ENCODE measurements around the gene KRT17. TPM values are rescaled to one million over a fixed set of nuclear protein-coding genes. Genes with fewer than 3 reads are reported as not detected.
"Not testable (repeated sequence)": the region's sequence is repeated elsewhere in the genome, so short reads cannot be mapped to it uniquely, and the experiment has no call there.

KRT17 gene
- total RNA-seq, 1 experiment from 2014 or later: 1.5 TPM

DNA sequence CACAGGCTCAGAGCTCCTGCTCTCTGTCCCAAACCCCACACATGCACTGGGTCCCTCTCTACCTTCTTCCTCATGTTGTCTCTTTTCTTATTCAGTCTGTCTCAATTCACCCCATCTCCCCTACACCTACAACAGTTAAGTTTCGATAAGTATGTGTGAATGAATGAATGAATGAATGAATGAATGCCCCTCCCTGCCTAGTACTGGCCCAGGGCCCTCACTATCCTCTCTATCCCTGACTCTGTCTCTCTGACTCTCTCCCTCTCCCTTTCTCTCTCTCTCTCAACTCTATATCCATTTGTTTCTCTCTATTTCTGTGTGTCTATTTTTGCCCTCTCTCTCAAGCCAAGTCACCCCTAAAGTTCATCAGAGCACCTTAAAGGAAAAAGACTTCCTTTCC lies 45.8 kb downstream of the KRT17 start:
- no peak overlapping the region for H3K27ac Mint-ChIP-seq
- H3K56ac ChIP-seq (ENCODE audit: insufficient read length, low read depth, low read length): no peak overlapping the region
- no peak overlapping the region for H4K8ac ChIP-seq (replicated peaks; ENCODE audit: insufficient read length, low read depth, low read length)
- H3K4me2 ChIP-seq (ENCODE audit: insufficient read depth, insufficient read length, low read length): no peak overlapping the region
- no peak overlapping the region for H2BK120ac ChIP-seq (ENCODE audit: low read depth, low read length, poor library complexity, severe bottlenecking)
- TF ChIP-seq, protein P1, sequence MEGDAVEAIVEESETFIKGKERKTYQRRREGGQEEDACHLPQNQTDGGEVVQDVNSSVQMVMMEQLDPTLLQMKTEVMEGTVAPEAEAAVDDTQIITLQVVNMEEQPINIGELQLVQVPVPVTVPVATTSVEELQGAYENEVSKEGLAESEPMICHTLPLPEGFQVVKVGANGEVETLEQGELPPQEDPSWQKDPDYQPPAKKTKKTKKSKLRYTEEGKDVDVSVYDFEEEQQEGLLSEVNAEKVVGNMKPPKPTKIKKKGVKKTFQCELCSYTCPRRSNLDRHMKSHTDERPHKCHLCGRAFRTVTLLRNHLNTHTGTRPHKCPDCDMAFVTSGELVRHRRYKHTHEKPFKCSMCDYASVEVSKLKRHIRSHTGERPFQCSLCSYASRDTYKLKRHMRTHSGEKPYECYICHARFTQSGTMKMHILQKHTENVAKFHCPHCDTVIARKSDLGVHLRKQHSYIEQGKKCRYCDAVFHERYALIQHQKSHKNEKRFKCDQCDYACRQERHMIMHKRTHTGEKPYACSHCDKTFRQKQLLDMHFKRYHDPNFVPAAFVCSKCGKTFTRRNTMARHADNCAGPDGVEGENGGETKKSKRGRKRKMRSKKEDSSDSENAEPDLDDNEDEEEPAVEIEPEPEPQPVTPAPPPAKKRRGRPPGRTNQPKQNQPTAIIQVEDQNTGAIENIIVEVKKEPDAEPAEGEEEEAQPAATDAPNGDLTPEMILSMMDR (conservative IDR thresholded peaks at IDR 0.05): no peak
- H3K18ac ChIP-seq (ENCODE audit: insufficient read length, low read depth, low read length): no peak overlapping the region
- H3K27me3 Mint-ChIP-seq (ENCODE audit: low read depth): peaks cover 40% of the 10 kb centered on the region
- H3K23me2 ChIP-seq (ENCODE audit: insufficient read length, low read depth, low read length, poor library complexity, severe bottlenecking): no peaks in the 10 kb centered on the region
- no peaks in the 10 kb centered on the region for H3K79me2 ChIP-seq (ENCODE audit: insufficient read depth, low read length)
- no peak overlapping the region for H3T11ph ChIP-seq (ENCODE audit: low read length)
- no peak overlapping the region for H3K14ac ChIP-seq (ENCODE audit: insufficient read depth, low read length)
- DNase-seq: no peak
- H3K4me1 ChIP-seq (ENCODE audit: insufficient read depth, low read length): no peaks in the 10 kb centered on the region; the same call in 1 of the 2 replicates
- no peak overlapping the region for H4K91ac ChIP-seq (ENCODE audit: insufficient read length, low read depth, low read length)
- H3K27me3 ChIP-seq (ENCODE audit: insufficient read depth, low read length): no peaks in the 10 kb centered on the region
- H2AK5ac ChIP-seq (ENCODE audit: insufficient read length, low read length): no peak overlapping the region
- no peak overlapping the region for H3K27ac ChIP-seq (ENCODE audit: insufficient read length, low read depth, low read length)
- H3K9me3 ChIP-seq (ENCODE audit: control insufficient read depth, low read depth, low read length): no peaks in the 10 kb centered on the region
- no peaks in the 10 kb centered on the region for H4K20me1 ChIP-seq (ENCODE audit: control insufficient read depth, insufficient read depth, insufficient read length)
- H2BK12ac ChIP-seq (ENCODE audit: insufficient read length, low read depth, low read length): no peak overlapping the region
- H4K5ac ChIP-seq (ENCODE audit: insufficient read length, low read depth, low read length): no peak overlapping the region
- WGBS (ENCODE audit: extremely low coverage, insufficient read length, low lambda C conversion rate): no CpG with 5 or more reads among the region's 1 CpG
- no peak overlapping the region for H3K9ac ChIP-seq (ENCODE audit: extremely low read depth, insufficient read length, low read length)
- H3K36me3 Mint-ChIP-seq (ENCODE audit: insufficient read depth in 1 of 3, low read depth in 3 of 3): no peaks in the 10 kb centered on the region; a peak in 1 of 7 replicates
- H3K4ac ChIP-seq (ENCODE audit: low read depth, low read length): no peak overlapping the region
- H2BK20ac ChIP-seq (ENCODE audit: low read depth, low read length, poor library complexity, severe bottlenecking): no peak overlapping the region
- no peak overlapping the region for H3K23ac ChIP-seq (ENCODE audit: insufficient read length, low read depth, low read length)
- no peak overlapping the region for H2AFZ ChIP-seq (ENCODE audit: low read length)
- H2BK5ac ChIP-seq (ENCODE audit: insufficient read length, low read length): no peak overlapping the region
- no peak overlapping the region for H2BK15ac ChIP-seq (ENCODE audit: low read depth, low read length)
- peaks cover 9 to 13% of the 10 kb centered on the region in 2 experiments for H3K4me1 Mint-ChIP-seq
- H3K4me3 Mint-ChIP-seq: no peak overlapping the region
- peaks cover 0 to 4% of the 10 kb centered on the region in 2 experiments; a peak in 1 of 5 replicates for H3K9me3 Mint-ChIP-seq
- no peaks in the 10 kb centered on the region for H3K79me1 ChIP-seq (ENCODE audit: insufficient read depth, low read depth, low read length, poor library complexity, severe bottlenecking)

DNA sequence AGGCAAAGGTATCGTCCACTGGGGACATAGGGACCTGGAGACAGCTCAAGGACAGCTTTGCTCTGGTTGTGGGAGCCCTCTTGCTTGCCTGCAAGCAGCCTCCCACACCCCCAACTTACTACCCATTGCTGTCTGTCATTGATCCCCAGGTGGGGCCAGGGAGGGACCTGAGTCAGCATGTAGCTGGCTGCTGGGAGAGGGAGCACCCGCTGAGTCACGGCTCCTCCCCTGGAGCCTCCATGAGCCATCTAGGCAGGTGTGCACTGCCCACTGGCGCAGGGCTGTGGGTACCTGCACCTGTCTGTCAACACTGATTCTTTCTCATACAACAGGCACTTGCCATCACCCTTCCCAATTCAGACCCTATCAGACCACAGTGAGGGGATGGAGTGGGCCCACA lies 47.6 kb downstream of the KRT17 start:
- H3K56ac ChIP-seq (ENCODE audit: insufficient read length, low read depth, low read length): not testable (repeated sequence)

More for the DNA sequence above, 47.6 kb downstream of the KRT17 start:
- not testable (repeated sequence) for DNase-seq; H2BK15ac ChIP-seq (ENCODE audit: low read depth, low read length); H3K4me1 ChIP-seq (ENCODE audit: insufficient read depth, low read length); H3K27me3 ChIP-seq (ENCODE audit: insufficient read depth, low read length); H3K4me2 ChIP-seq (ENCODE audit: insufficient read depth, insufficient read length, low read length); H3K4ac ChIP-seq (ENCODE audit: low read depth, low read length); H4K20me1 ChIP-seq (ENCODE audit: control insufficient read depth, insufficient read depth, insufficient read length); H3K27ac Mint-ChIP-seq; H3K79me1 ChIP-seq (ENCODE audit: insufficient read depth, low read depth, low read length, poor library complexity, severe bottlenecking); H2BK120ac ChIP-seq (ENCODE audit: low read depth, low read length, poor library complexity, severe bottlenecking); H3K9me3 ChIP-seq (ENCODE audit: control insufficient read depth, low read depth, low read length); H4K5ac ChIP-seq (ENCODE audit: insufficient read length, low read depth, low read length); H3K14ac ChIP-seq (ENCODE audit: insufficient read depth, low read length); H3K9ac ChIP-seq (ENCODE audit: extremely low read depth, insufficient read length, low read length); H3T11ph ChIP-seq (ENCODE audit: low read length); H2BK5ac ChIP-seq (ENCODE audit: insufficient read length, low read length); H4K91ac ChIP-seq (ENCODE audit: insufficient read length, low read depth, low read length); H2AFZ ChIP-seq (ENCODE audit: low read length); H3K23me2 ChIP-seq (ENCODE audit: insufficient read length, low read depth, low read length, poor library complexity, severe bottlenecking); H2BK20ac ChIP-seq (ENCODE audit: low read depth, low read length, poor library complexity, severe bottlenecking); H3K23ac ChIP-seq (ENCODE audit: insufficient read length, low read depth, low read length); H3K79me2 ChIP-seq (ENCODE audit: insufficient read depth, low read length); H4K8ac ChIP-seq (replicated peaks; ENCODE audit: insufficient read length, low read depth, low read length); H3K36me3 Mint-ChIP-seq (ENCODE audit: insufficient read depth in 1 of 3, low read depth in 3 of 3); H2AK5ac ChIP-seq (ENCODE audit: insufficient read length, low read length); H3K4me3 Mint-ChIP-seq; H3K27ac ChIP-seq (ENCODE audit: insufficient read length, low read depth, low read length); H2BK12ac ChIP-seq (ENCODE audit: insufficient read length, low read depth, low read length); H3K9me3 Mint-ChIP-seq; H3K18ac ChIP-seq (ENCODE audit: insufficient read length, low read depth, low read length)
- Mint-ChIP-seq H3K4me1 (peaks cover 9 to 11% of the 10 kb centered on the region in 2 experiments), H3K27me3 (ENCODE audit: low read depth) (peaks cover 47% of the 10 kb centered on the region)
- no CpG with 5 or more reads among the region's 4 CpGs for WGBS (ENCODE audit: extremely low coverage, insufficient read length, low lambda C conversion rate)
